BJ (cell line): ENCODE results near the gene NUDT8. TPM values are rescaled to one million over a fixed set of nuclear protein-coding genes. Genes with fewer than 3 reads are reported as not detected.

Experiments used
- CTCF ChIA-PET: fragments of 350-600 bp; formaldehyde crosslinking; extraction: SDS; loops from one replicate; lab custom pipeline; 2021; ENCODE audit warnings: antibody characterized with exemption, inconsistent platforms; lab: Yijun Ruan, JAX
- POLR2A ChIA-PET: fragments of 300-600 bp; sonication (Branson Sonifier 250); formaldehyde crosslinking; extraction: SDS; loops from one replicate; lab custom pipeline; 2021; ENCODE audit warnings: antibody characterized with exemption; lab: Charles Lee
- DNase-seq: peaks from one replicate; pipeline ENCODE4 v3.0.0-alpha.2; 2011; ENCODE audit warnings: low read depth
- H3K27me3 ChIP-seq: 2 replicates; pipeline ENCODE4 v1.6.0; 2011; ENCODE audit warnings: low read length; ENCODE audit not compliant: control insufficient read depth, insufficient read depth
- H3K36me3 ChIP-seq: 2 replicates; pipeline ENCODE4 v1.5.1; 2011; ENCODE audit warnings: low read length; ENCODE audit not compliant: control insufficient read depth, insufficient read depth
- H3K4me3 ChIP-seq: 2 replicates; pipeline ENCODE4 v1.5.1; 2011; ENCODE audit warnings: low read depth, mild to moderate bottlenecking, control low read depth, low read length
- polyA plus RNA-seq: library from polyadenylated mRNA; depleted of rRNA; stranded (reverse); fragments of >200 nt; gene quantifications from 2 replicates; pipeline ENCODE4 v1.2.3, GENCODE V29; 2011
- TF ChIP-seq, protein P1 (sequence below): IDR thresholded peaks from 2 replicates; pipeline ENCODE4 v1.5.1; 2011; ENCODE audit warnings: low read depth, mild to moderate bottlenecking, control low read depth, inconsistent platforms, low read length, moderate library complexity; ENCODE audit not compliant: insufficient read depth

NUDT8 gene
- polyA plus RNA-seq, 1 experiment = 1.7 TPM

DNA sequence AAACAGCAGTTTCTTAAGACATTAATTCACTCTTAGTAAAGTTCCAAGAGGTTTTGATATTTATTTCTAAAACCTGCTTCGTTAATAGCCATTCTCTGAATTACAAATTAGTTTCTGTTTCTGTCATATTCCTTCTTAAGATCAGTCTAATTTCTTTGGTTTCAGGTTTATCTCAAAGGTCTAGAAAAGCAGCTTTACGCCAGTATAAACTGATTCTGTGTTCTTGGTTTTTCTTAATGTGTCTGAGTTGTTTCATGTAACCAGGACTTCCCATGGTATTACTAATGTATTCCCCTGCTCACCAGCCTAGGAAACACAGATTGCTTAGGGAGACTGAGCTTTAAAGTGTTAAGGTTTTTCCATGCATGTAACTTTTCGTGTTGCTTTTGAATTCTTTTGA lies 27.6 kb upstream of the NUDT8 start:
- TF ChIP-seq, protein P1, sequence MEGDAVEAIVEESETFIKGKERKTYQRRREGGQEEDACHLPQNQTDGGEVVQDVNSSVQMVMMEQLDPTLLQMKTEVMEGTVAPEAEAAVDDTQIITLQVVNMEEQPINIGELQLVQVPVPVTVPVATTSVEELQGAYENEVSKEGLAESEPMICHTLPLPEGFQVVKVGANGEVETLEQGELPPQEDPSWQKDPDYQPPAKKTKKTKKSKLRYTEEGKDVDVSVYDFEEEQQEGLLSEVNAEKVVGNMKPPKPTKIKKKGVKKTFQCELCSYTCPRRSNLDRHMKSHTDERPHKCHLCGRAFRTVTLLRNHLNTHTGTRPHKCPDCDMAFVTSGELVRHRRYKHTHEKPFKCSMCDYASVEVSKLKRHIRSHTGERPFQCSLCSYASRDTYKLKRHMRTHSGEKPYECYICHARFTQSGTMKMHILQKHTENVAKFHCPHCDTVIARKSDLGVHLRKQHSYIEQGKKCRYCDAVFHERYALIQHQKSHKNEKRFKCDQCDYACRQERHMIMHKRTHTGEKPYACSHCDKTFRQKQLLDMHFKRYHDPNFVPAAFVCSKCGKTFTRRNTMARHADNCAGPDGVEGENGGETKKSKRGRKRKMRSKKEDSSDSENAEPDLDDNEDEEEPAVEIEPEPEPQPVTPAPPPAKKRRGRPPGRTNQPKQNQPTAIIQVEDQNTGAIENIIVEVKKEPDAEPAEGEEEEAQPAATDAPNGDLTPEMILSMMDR = no peak
- ChIA-PET CTCF (interaction anchor here (1.3 to 6.9 kb wide), 2 partner anchors 26 to 29 kb away, joined by 3 to 65 read pairs; partner anchors contain the start of gene NUDT8), POLR2A (no interaction called here)

GRCh38 chr11:67656278-67656922 lies 26.7 kb upstream of the NUDT8 start:
- H3K4me3 ChIP-seq = no peak overlapping the region
- ChIA-PET POLR2A (no interaction called here), CTCF (interaction anchor here (1.4 to 6.9 kb wide), 2 partner anchors 25 to 43 kb away, joined by 3 to 65 read pairs; partner anchors contain the start of gene NUDT8)
- DNase-seq = no peak
- TF ChIP-seq, protein P1 = no peak
- H3K36me3 ChIP-seq = no peaks in the 10 kb centered on the region
- H3K27me3 ChIP-seq = 0 out of 2 replicates have a peak, but pooled peaks cover 1% of the 10 kb centered on the region

More for the DNA sequence above, 27.6 kb upstream of the NUDT8 start:
- no peak for DNase-seq
- Histone ChIP-seq H3K27me3 (peaks cover 1% of the 10 kb centered on the region; the same call in 1 of the 2 replicates), H3K4me3 (no peak overlapping the region), H3K36me3 (no peaks in the 10 kb centered on the region)

DNA sequence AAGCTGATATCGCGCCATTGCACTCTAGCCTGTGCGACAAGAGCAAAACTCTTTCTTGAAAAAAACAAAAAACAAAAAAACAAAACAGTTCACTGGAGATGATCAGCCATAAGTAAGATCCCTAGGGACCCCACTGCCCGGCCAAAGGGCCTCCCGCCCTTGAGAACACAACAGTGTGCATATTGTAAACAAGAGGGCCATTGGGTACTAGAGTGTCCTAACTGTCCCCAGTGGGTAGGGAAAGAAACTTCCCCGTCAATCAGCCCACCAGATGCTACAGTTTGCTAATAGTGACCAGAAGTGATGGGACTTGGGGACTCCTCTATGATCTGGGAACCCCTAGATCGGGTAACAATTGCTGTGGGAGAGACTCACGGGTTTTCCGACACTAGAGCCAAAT lies 24.5 kb upstream of the NUDT8 start:
- TF ChIP-seq, protein P1 = no peak
- Histone ChIP-seq H3K36me3 (no peaks in the 10 kb centered on the region), H3K27me3 (no peaks in the 10 kb centered on the region), H3K4me3 (no peak overlapping the region)
- ChIA-PET CTCF (no interaction called here), POLR2A (no interaction called here)
- no peak for DNase-seq

- CTCF ChIA-PET = interaction anchor here (9.0 kb wide), 1 partner anchor 23 kb away, joined by 48 read pairs; the partner anchor contains the start of gene NUDT8
- no peak for DNase-seq
- H3K4me3 ChIP-seq = no peak overlapping the region
- no peaks in the 10 kb centered on the region; the same call in 1 of the 2 replicates for H3K27me3 ChIP-seq
- POLR2A ChIA-PET = no interaction called here
- no peaks in the 10 kb centered on the region for H3K36me3 ChIP-seq
- TF ChIP-seq, protein P1 = no peak
Measured at GRCh38 chr11:67652965-67653845, 23.5 kb upstream of the NUDT8 start.
